ENCODE results near the gene NUAK1.

DNA sequence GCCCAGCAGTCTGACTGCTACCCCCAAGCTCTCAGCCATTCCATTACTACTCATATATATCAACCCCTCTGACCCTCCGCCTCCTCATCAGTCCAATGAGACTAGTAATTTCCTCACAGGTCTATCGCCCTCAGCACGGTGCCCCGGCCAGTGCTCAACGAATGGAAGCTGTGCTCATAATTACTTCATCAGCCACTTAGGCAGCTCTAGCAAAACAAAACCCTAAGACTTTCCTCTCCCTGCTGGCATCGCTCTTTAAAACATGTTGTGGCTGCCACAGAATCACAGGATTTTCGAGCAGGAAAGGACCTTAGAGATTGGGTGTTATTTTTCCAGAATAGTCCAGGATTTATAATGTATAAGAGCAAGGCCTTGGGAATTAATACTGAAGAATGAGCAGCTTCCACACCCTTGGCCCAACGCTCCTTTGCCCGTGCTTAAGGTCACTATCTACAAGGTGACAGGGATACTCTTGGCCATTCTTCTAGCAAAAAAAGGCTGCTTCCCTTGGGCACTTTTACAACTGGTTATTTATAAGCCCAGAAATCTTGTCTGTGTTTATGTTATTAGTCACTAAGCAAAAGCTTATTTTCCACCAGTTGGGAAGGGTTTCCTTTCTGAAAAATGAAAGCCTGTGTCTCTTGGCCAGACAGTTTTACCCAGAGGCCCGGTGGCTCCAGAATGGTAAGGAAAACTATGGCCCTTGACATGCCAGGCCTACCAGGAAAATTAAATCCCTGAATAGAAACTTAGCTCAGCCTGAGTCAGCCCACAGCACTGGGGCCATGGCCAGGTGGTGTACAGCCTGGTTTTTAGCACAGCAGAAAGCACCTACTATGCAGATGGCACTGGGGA, 47.9 kb downstream of the NUAK1 start:
- TF ChIP-seq GATA2 (IDR thresholded peaks at IDR 0.05; ENCODE audit: low read depth, low read length) = no peak
- TF ChIP-seq GATA3 (IDR thresholded peaks at IDR 0.05; ENCODE audit: low read depth, low read length) = no peak
